A673 (cell line): ENCODE results near the gene SMARCA4. TPM values are rescaled to one million over a fixed set of nuclear protein-coding genes. Genes with fewer than 3 reads are reported as not detected.
"Not testable (repeated sequence)": the region's sequence is repeated elsewhere in the genome, so short reads cannot be mapped to it uniquely, and the experiment has no call there.

Experiments
- BruUV-seq: library from RNA; stranded (reverse); fragments of 400-500 nt; replicated peaks from 2 replicates; lab custom pipeline; 2021; lab: Mats Ljungman, UMichigan
- CTCF ChIA-PET: fragments of 300-600 bp; sonication (Branson Sonifier 250); formaldehyde crosslinking; loops from one replicate; lab custom pipeline; 2022; ENCODE audit warnings: antibody characterized with exemption; lab: Charles Lee
- POLR2A ChIA-PET: fragments of 300-600 bp; sonication (Branson Sonifier 250); formaldehyde crosslinking; loops from one replicate; lab custom pipeline; 2022; ENCODE audit warnings: antibody characterized with exemption; ENCODE audit not compliant: low non-redundant PET; lab: Charles Lee
- DNase-seq: peaks from one replicate; pipeline ENCODE4 v3.0.0-alpha.2; 2015; ENCODE audit warnings: low spot score
- H3K27ac ChIP-seq: fragments of 200-600 bp; sonication (generic); 2 replicates; pipeline ENCODE4 v1.5.1; 2016; ENCODE audit warnings: mixed run types, low read depth, mild to moderate bottlenecking, mixed read lengths, antibody characterized with exemption, low read length; ENCODE audit not compliant: poor library complexity, severe bottlenecking
- H3K27me3 ChIP-seq: fragments of 200-600 bp; sonication (generic); replicated peaks from 2 replicates; pipeline ENCODE4 v1.6.1; 2017; ENCODE audit warnings: mixed run types, low read depth, mild to moderate bottlenecking, mixed read lengths, antibody characterized with exemption, low read length; ENCODE audit not compliant: insufficient read depth, poor library complexity
- H3K36me3 ChIP-seq: fragments of 200-600 bp; sonication (generic); 2 replicates; pipeline ENCODE4 v1.6.1; 2016; ENCODE audit warnings: mixed run types, mild to moderate bottlenecking, mixed read lengths, antibody characterized with exemption, low read length; ENCODE audit not compliant: insufficient read depth, poor library complexity, severe bottlenecking
- H3K4me1 ChIP-seq: fragments of 200-600 bp; sonication (generic); 2 replicates; pipeline ENCODE4 v1.6.1; 2017; ENCODE audit warnings: mixed run types, mild to moderate bottlenecking, mixed read lengths, antibody characterized with exemption, low read length; ENCODE audit not compliant: insufficient read depth, poor library complexity, severe bottlenecking
- H3K4me3 ChIP-seq: fragments of 200-600 bp; sonication (generic); 2 replicates; pipeline ENCODE4 v1.5.1; 2016; ENCODE audit warnings: low read depth, mixed run types, mild to moderate bottlenecking, mixed read lengths, low read length; ENCODE audit not compliant: poor library complexity, severe bottlenecking
- H3K9me3 ChIP-seq: fragments of 200-600 bp; sonication (generic); 2 replicates; pipeline ENCODE4 v1.6.1; 2016; ENCODE audit warnings: mixed run types, low read depth, mild to moderate bottlenecking, mixed read lengths, antibody characterized with exemption, low read length; ENCODE audit not compliant: poor library complexity, severe bottlenecking
- CTCF ChIP-seq: fragments of 300-800, 200-600 bp; sonication (generic); conservative IDR thresholded peaks from 2 replicates; pipeline ENCODE4 v1.5.1; 2017; ENCODE audit warnings: low read depth, mild to moderate bottlenecking, antibody characterized with exemption, low read length, moderate library complexity, mixed read lengths
- EZH2 ChIP-seq: fragments of 200-600 bp; sonication (generic); IDR thresholded peaks from 2 replicates; pipeline ENCODE4 v1.6.1; 2017; ENCODE audit warnings: borderline replicate concordance, low read depth, mild to moderate bottlenecking, mixed read lengths, antibody characterized with exemption, low read length; ENCODE audit not compliant: poor library complexity, severe bottlenecking
- intact Hi-C: fragments of 100-400 bp; cut with micrococcal nuclease; formaldehyde crosslinking; loops from one replicate; pipeline ENCODE4 v1.10.0; 2022; ENCODE audit not compliant: unreplicated experiment
- total RNA-seq: library from RNA; stranded (reverse); gene quantifications from 2 replicates; pipeline ENCODE4 v1.2.3, GENCODE V29; 2021

SMARCA4 gene
- total RNA-seq, 1 experiment from 2014 or later: 307 TPM

GRCh38 chr19:11070123-11070522 lies 109.3 kb downstream of the SMARCA4 start:
- ChIA-PET CTCF (interaction anchor here (0.6 to 0.9 kb wide), 3 partner anchors 34 to 352 kb away, joined by 3 read pairs; partner anchors contain the start of gene DNM2), POLR2A (no interaction called here)
- no TSS peak for BruUV-seq

GRCh38 chr19:11073568-11073967 lies 112.7 kb downstream of the SMARCA4 start:
- H3K9me3 ChIP-seq: no peaks in the 10 kb centered on the region
- H3K4me3 ChIP-seq: no peak overlapping the region
- no peaks in the 10 kb centered on the region for H3K36me3 ChIP-seq
- H3K27me3 ChIP-seq: no peaks in the 10 kb centered on the region
- BruUV-seq: no TSS peak
- POLR2A ChIA-PET: no interaction called here
- TF ChIP-seq CTCF (no peak), EZH2 (no peak)
- CTCF ChIA-PET: no interaction called here
- H3K27ac ChIP-seq: no peak overlapping the region
- DNase-seq: no peak
- no peaks in the 10 kb centered on the region for H3K4me1 ChIP-seq
- intact Hi-C loops: loop anchor here (5.0 kb wide), 1 partner anchor 264 kb away; the partner anchor contains the start of gene RAB3D

More at GRCh38 chr19:11070123-11070522, 109.3 kb downstream of the SMARCA4 start:
- Histone ChIP-seq H3K4me1 (no peaks in the 10 kb centered on the region), H3K4me3 (no peak overlapping the region), H3K9me3 (no peaks in the 10 kb centered on the region), H3K36me3 (peaks cover 23% of the 10 kb centered on the region), H3K27me3 (no peaks in the 10 kb centered on the region), H3K27ac (no peak overlapping the region)
- DNase-seq: no peak
- intact Hi-C loops: loop anchor here (5.0 kb wide), 1 partner anchor 267 kb away; the partner anchor contains the start of gene RAB3D
- no peak for TF ChIP-seq CTCF
- no peak for TF ChIP-seq EZH2

GRCh38 chr19:11076792-11077191 lies 116.0 kb downstream of the SMARCA4 start:
- H3K4me1 ChIP-seq, BruUV-seq, intact Hi-C loops, H3K9me3 ChIP-seq, H3K27me3 ChIP-seq, CTCF ChIA-PET, H3K27ac ChIP-seq, H3K4me3 ChIP-seq, H3K36me3 ChIP-seq, POLR2A ChIA-PET, DNase-seq: not testable (repeated sequence)

GRCh38 chr19:11078893-11079292 lies 118.1 kb downstream of the SMARCA4 start:
- DNase-seq: no peak
- Histone ChIP-seq H3K27me3 (no peaks in the 10 kb centered on the region), H3K27ac (no peak overlapping the region), H3K4me1 (peaks cover 1% of the 10 kb centered on the region), H3K9me3 (no peaks in the 10 kb centered on the region), H3K36me3 (no peaks in the 10 kb centered on the region), H3K4me3 (no peak overlapping the region)
- ChIA-PET CTCF (no interaction called here), POLR2A (no interaction called here)
- TF ChIP-seq EZH2 (no peak), CTCF (no peak)
- BruUV-seq: no TSS peak
- intact Hi-C loops: no loop called here
